Middle frontal gyrus (tissue), 1 donor: ENCODE results near the gene PLEKHG2.
"Not testable (repeated sequence)": the region's sequence is repeated elsewhere in the genome, so short reads cannot be mapped to it uniquely, and the experiment has no call there.

Experiments used
- DNase-seq: peaks from one replicate; pipeline ENCODE4 v3.0.0-alpha.2; 2015; ENCODE audit warnings: low spot score; ENCODE audit errors: extremely low spot score

The PLEKHG2 gene

GRCh38 chr19:39412100-39412866 lies at the start of gene PLEKHG2:
Gene PLEKHG2 (plus strand): TSS chr19:39412669. CDS start chr19:39414087, 1,418 bp downstream.
- DNase-seq = peak; percentile 94

DNA sequence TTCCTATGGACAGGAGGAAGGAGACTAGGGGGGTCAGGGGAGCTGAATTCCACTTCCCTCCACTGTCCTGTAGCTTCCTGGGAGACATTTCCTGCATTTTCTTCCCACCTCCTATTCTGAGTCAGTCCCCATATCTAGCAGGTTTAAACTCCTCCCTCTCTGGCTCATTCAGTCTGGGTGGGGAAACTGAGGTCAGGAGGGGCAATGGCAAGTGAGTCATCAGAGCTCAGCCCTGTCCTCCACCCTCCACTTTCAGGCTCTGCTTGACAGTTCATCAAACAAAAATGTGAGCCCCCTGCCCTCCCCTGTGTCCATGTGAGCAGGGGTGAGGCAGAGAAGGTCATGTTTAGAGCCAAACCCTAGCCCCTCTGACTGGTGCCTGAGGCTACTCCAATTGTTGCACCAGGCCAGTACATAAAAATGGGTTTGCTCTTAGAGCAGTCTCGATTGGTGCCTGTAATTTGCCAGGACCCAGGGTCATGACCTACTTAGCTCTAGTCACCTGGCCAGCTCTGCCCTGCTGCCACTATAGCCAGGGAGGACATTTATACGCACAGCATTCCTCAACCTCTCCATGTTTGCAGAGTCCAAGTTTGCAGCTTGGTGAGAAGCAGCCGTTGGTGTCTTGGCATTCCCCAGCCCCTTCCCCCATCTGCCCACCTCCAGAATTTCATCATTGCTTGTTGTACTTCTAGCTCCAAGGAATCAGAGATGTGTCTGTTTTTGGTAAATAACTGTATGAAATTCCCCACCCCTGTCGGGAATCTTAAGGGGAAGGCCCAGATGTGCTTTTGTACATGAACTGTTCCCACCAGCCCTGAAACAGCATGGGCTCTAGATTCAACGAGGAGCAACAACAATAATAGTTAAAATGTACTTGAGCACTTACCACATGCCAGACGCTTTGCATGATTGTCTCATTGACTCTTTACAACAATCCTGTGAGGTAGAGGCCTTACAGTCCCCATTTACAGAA lies 49.5 kb upstream of the PLEKHG2 start:
- DNase-seq = no peak

- DNase-seq = peak; percentile 53
Measured at GRCh38 chr19:39363901-39364457, 48.5 kb upstream of the PLEKHG2 start.

DNA sequence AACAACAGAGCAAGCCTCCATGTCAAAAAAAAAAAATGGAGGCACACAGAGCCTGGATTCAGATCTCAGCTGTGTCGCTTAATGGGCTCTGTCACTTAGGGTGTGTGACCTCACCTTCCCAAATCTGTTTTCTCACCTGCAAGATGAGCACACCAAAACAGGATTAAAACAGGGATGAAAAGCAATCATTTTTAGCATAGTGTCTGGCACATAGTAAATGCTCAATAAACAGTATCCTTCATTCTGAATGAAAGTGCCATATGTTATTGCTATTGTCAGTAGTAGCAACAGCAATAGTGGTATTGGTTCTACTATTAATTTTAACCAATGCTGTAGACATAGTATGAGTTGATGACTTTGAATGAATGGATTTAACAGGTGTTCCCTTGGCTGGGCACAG lies 46.9 kb upstream of the PLEKHG2 start:
- no peak for DNase-seq

DNA sequence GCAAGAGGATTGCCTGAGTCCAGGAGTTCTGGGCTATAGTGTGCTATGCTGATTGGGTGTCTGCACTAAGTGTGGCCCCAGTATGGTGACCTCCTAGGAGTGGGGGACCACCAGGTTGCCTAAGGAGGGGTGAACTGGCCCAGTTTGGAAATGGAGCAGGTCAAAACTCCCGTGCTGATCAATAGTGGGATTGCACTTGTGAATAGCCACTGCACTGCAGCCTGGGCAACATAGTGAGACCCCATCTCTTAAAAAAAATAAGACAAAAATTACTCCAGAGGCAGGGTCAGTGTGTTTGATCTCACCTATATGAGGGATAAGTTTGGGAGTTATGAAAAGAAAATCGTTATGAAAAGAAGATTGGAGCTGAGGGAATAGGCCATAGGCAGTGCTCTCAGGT lies 43.3 kb upstream of the PLEKHG2 start:
- DNase-seq = no peak

DNA sequence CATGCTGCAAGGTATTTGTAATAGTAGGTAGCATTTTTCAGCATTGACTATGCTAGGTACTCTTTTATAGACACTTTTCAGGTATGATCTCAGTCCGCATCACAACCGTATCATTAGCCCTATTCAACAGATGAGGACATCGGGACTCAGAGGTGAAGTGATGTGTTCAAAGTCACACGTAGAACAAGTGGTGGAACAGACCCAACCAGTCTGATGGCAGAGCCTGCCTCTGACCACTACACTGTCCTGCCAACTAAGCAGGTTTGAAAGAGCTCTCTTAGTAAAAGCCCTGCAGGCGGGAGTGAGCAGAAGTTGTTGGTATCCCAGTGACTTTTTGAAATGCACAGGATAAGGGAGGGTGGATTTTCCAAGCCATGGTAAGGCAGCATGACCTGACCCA lies 41.7 kb upstream of the PLEKHG2 start:
- DNase-seq = no peak

DNA sequence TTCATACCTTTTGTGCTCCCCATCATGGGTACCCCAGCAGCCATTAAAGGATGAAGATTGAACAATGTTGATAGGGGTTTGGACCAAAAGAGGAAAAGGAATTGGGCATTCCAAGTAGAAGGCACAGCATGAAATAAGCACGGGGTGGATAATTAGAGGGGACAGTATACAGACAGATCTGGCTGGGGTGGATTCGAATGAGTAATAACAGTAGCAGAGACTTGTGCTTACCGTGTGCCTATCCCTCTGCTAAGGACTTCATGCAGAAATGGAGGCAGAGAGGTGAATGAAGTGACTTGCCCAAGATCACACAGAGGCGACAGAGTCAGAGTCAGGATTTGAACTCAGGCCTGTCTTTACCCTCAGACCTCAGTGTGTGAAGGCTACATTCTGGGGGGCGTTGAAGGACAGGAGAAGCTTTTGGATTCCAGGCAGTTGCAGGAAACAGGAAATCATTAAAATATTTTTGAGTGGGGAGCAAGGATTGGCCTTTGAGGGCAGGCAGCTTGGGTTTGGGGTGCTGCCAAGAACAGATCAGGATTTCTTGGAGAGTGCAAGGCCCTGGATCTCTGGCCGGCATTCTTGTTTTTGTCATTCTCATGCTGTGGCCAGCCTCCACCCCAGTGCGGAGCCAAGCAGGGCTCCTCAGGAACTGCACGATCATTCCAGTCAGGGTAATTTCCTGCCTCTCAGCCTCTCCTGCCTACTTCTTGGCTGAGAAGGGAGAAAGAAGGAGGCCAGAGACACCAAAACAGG lies 40.2 kb upstream of the PLEKHG2 start:
- no peak for DNase-seq

DNA sequence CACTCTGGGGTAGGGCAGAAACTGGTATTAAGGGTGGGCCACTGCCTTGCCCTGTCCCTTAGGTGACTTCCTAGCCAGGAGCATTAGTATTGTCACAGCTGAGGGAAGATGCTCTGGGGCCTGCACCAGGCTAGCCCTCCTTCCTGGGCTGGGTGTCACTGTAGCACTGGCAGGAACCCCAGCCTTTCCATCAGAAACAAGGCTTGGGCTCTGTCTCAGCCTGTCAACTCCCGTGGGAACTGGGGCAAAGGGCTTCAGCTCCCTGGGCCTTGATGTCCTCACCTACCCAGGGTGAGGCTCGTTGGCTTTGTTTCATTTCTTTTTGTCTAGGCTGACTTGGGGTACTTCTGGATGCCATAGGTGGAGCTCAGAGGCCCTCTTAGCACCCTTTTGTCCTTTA lies 39.5 kb upstream of the PLEKHG2 start:
- no peak for DNase-seq

- DNase-seq = no peak
Measured at GRCh38 chr19:39375929-39376328, 36.5 kb upstream of the PLEKHG2 start.

DNA sequence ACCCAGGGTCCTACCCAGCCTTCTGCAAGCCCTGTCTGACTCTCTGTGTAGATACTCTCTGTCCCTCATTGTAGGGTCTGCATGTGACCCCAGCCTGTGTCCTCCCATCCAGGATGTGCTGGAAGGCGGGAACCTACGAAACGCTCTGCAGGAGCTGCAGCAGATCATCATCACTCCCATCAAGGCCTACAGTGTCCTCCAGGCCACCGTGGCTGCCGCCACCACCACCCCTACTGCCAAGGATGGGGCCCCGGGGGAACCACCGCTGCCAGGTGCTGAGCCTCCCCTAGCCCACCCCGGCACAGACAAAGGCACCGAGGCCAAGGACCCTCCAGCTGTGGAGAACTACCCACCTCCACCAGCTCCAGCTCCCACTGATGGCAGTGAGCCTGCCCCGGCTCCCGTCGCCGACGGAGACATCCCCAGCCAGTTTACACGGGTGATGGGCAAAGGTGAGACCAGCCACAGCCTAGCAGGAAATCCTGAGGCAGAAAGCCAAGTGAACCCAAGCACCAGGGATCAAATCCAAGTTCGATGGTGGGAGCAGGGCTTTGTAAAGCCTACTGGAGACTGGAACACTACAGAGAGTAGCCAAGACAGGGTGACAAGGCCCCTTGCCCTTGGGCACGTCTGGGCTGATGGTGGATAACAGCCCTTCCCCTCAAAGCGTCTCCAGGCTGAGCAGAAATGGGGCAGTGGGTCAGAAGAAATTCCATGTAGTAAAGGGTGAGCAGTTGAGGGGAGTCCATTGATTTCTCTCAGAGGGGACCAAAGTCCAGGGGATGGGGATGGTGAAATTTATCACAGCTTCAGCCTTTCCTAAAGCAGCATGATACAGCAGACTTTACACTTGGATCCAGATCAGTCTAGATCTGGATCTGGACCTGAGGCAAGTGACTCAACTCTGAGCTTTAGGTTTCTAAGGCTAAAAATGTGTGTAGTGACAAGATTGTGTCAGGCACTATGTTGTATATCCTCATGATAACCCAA lies 34.8 kb upstream of the PLEKHG2 start:
- DNase-seq = no peak

GRCh38 chr19:39379366-39379765 lies 33.1 kb upstream of the PLEKHG2 start:
- DNase-seq = not testable (repeated sequence)

DNA sequence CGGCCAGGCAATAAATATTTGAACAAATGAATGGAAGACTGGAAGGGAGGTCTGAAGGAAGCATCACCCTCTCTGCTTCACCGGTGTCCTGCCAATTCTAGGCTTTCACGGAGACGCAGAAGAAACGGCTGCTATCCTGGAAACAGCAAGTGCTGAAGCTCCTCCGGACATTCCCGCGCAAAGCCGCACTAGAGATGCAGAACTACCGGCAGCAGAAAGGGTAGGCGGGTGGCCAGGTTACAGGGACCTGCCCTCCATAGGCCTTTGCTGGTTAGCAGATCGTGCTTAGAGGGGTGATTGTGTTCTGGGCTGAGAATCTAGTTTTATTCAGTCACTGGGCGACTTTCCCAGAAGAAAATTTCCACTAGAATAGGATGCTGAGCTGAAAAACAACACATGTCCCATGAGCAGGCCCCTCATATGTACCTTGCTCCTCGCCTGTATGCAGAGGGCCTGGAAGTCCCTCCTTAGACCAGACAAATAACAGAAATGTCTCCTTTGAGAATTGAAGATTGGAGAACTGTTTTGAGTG lies 32.5 kb upstream of the PLEKHG2 start:
- DNase-seq = peak; percentile 31

DNA sequence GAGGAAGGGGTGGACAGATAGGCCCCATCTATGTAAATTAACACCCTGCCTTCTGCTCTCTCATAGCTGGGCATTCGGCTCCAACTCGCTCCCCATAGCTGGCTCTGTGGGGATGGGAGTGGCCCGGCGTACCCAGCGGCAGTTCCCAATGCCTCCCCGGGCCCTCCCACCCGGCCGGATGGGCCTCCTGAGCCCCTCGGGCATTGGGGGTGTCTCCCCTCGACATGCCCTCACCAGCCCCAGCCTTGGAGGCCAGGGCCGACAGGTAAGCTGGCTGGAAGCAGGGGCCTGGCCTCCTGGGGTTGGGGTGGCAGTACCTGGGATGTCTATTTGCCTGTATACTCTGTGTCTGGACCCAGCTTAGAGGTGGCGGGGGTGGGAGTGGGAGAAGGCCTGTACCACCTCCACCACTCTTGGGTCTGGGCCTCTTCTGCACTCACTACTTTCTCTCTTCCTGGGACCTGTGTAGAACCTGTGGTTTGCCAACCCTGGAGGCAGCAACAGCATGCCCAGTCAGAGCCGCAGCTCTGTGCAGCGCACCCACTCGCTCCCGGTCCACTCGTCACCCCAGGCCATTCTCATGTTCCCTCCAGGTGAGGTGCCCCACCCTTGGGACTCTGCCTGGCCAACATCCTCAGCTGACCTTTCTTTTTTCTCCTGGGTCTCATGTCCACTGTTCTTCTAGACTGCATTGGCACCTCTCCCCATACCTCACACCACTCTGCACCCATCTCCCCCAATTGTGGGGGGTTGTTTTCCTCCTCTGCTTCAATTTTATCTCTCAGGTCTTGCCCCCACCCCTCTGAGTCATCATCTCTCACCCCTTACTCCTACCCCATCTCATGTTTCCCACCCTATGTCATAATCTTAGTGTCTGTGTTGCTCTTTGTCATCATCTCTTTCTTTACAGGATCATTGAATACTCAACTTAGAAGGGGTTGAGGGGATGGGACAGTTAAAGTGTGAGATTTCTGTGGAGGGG lies 31.7 kb upstream of the PLEKHG2 start:
- DNase-seq = no peak

GRCh38 chr19:39381910-39382611 lies 30.4 kb upstream of the PLEKHG2 start:
- no peak for DNase-seq

GRCh38 chr19:39382991-39383828 lies 29.3 kb upstream of the PLEKHG2 start:
- no peak for DNase-seq

DNA sequence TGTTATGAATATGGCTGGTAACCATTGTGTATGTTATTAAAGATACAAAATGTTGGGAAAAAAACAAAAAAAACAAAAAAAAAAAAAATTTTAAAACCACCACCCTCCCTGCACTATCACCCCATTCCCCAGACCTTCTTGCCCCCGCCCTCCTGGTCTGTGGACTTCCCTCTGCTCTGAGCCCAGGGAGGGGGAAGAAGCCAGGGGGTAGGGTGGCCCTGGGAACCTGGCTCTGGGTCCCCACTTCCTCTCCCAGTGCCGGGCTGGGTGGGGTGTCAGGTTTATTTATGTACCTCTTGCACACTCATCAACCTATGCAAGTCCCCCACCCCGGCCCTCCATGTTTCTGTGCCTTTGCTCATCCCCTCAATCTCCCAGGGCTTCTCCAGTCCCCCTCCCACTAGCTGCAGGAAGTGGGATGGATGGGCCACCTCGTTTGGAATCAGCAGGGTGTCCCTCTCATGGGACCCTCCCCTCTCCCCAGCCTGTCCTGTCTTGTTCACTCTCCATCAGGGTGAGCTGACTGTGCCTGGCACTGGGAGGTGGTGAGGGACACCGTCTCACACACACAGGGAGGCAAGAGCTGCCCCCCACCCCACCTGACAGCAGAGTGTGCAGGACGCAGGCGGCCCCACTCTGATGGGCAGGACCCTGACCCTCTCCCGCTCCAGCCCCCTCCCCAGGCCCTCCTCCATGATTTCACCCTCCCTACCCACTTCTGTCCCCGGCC lies 27.5 kb upstream of the PLEKHG2 start:
- no peak for DNase-seq
